Testis (tissue), 3 donors: ENCODE measurements around the gene GPER1. TPM values are rescaled to one million over a fixed set of nuclear protein-coding genes. Genes with fewer than 3 reads are reported as not detected.

ENCODE experiments used
- DNase-seq: peaks from one replicate; pipeline ENCODE4 v3.0.0-alpha.2; 2019
- H3K27ac ChIP-seq, 2 donors: fragments of 200-600 bp; sonication (generic); one replicate each; pipeline ENCODE4 v1.5.1; 2019
- H3K27me3 ChIP-seq: fragments of 200-600 bp; sonication (generic); one replicate; pipeline ENCODE4 v1.5.1; 2019
- H3K36me3 ChIP-seq: fragments of 200-600 bp; sonication (generic); one replicate; pipeline ENCODE4 v1.5.1; 2017; ENCODE audit warnings: low read depth; ENCODE audit errors: missing control alignments
- H3K4me1 ChIP-seq: fragments of 200-600 bp; sonication (generic); one replicate; pipeline ENCODE4 v1.5.1; 2019
- H3K4me3 ChIP-seq, 2 donors: fragments of 200-600 bp; sonication (generic); one replicate each; pipeline ENCODE4 v1.5.1; 2017 to 2019
- H3K9me3 ChIP-seq: fragments of 200-600 bp; sonication (generic); one replicate; pipeline ENCODE4 v1.5.1; 2017
- CTCF ChIP-seq, 3 experiments: fragments of 450-650 bp in 2 of 3; fragments of 200-600 bp in 1 of 3; sonication (generic) in 1 of 3; IDR thresholded peaks; one replicate each; pipeline ENCODE4 v1.5.1; 2016 to 2019; ENCODE audit warnings: antibody characterized with exemption in 3 of 3, mild to moderate bottlenecking in 2 of 3, moderate library complexity in 1 of 3
- POLR2A ChIP-seq: fragments of 450-650 bp; IDR thresholded peaks from one replicate; pipeline ENCODE4 v1.6.1; 2017; ENCODE audit warnings: antibody characterized with exemption, mild to moderate bottlenecking, moderate library complexity
- WGBS, 2 donors: methylation state at CpG; one replicate each; pipeline ENCODE4 v1.1.5; 2018; 5-methylcytosine and 5-hydroxymethylcytosine counted together
- intact Hi-C: fragments of 100-400 bp; cut with DNase I; formaldehyde crosslinking; loops from one replicate; pipeline ENCODE4 v1.15.1; 2023; ENCODE audit warnings: low total_unique reads
- polyA plus RNA-seq: library from polyadenylated mRNA; stranded (reverse); fragments of 350-450 nt; fragmentation: Illumina TruSeq; extraction: RNeasy Lipid Tissue Mini Kit (QIAGEN cat#74804); gene quantifications from one replicate; pipeline ENCODE4 v1.2.3, GENCODE V29; 2014; ENCODE audit warnings: low read depth, low replicate concordance; ENCODE audit not compliant: insufficient read depth
- total RNA-seq, 2 donors: library from RNA; depleted of rRNA; stranded (reverse); fragments of >200 nt; gene quantifications; one replicate each; pipeline ENCODE4 v1.2.3, GENCODE V29; 2016

The GPER1 gene
- total and polyA plus RNA-seq, 3 donors from 2014 or later = 3.2 to 3.5 (median 3.4) TPM

DNA sequence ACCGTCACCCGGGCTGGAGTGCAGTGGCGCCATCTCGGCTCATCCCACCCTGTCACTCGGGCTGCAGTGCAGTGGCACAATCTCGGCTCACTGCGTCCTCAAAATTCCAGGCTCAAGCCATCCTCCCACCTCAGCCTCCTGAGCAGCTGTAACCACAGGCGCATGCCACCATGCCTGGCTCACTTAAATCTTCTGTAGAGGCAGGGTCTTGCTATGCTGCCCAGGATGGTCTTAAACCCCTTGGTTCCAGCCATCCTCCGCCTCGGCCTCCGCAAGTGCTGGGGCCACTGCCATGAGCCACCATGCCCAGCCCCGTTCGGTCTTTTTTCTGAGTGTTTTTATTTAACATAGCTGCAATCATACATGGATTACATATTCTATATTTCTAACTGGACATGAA lies 41.5 kb downstream of the GPER1 start:
- no peak for DNase-seq
- H3K4me1 ChIP-seq = peaks cover 7% of the 10 kb centered on the region
- intact Hi-C loops = no loop called here
- 90 to 92% methylated on average over 10 to 13 of the region's 13 CpGs for WGBS, 2 donors
- no peaks in the 10 kb centered on the region for H3K36me3 ChIP-seq
- H3K27me3 ChIP-seq = no peaks in the 10 kb centered on the region
- no peak for TF ChIP-seq CTCF (IDR thresholded peaks at IDR 0.05)
- TF ChIP-seq POLR2A = no peak
- H3K9me3 ChIP-seq = no peaks in the 10 kb centered on the region
- no peak overlapping the region for H3K4me3 ChIP-seq
- no peak overlapping the region for H3K27ac ChIP-seq

- 94 to 96% methylated on average over 19 to 26 of the region's 26 CpGs for WGBS, 2 donors
- H3K27me3 ChIP-seq = no peaks in the 10 kb centered on the region
- H3K27ac ChIP-seq = no peak overlapping the region
- H3K4me3 ChIP-seq = no peak overlapping the region
- H3K36me3 ChIP-seq = no peaks in the 10 kb centered on the region
- no peak for DNase-seq
- TF ChIP-seq CTCF (IDR thresholded peaks at IDR 0.05) (no peak), POLR2A (no peak)
- intact Hi-C loops = no loop called here
- H3K4me1 ChIP-seq = no peaks in the 10 kb centered on the region
- no peaks in the 10 kb centered on the region for H3K9me3 ChIP-seq
Measured at GRCh38 chr7:1130021-1130990, 42.4 kb downstream of the GPER1 start.

GRCh38 chr7:1131471-1132265 lies 43.8 kb downstream of the GPER1 start:
- H3K36me3 ChIP-seq = no peaks in the 10 kb centered on the region
- no peaks in the 10 kb centered on the region for H3K9me3 ChIP-seq
- WGBS, 2 donors = 78 to 85% methylated on average over 2 of the region's 2 CpGs
- no peaks in the 10 kb centered on the region for H3K27me3 ChIP-seq
- H3K27ac ChIP-seq = no peak overlapping the region
- H3K4me3 ChIP-seq = no peak overlapping the region
- DNase-seq = no peak
- intact Hi-C loops = no loop called here
- TF ChIP-seq POLR2A = no peak
- no peak for TF ChIP-seq CTCF (IDR thresholded peaks at IDR 0.05)
- H3K4me1 ChIP-seq = peaks cover under 1% of the 10 kb centered on the region

DNA sequence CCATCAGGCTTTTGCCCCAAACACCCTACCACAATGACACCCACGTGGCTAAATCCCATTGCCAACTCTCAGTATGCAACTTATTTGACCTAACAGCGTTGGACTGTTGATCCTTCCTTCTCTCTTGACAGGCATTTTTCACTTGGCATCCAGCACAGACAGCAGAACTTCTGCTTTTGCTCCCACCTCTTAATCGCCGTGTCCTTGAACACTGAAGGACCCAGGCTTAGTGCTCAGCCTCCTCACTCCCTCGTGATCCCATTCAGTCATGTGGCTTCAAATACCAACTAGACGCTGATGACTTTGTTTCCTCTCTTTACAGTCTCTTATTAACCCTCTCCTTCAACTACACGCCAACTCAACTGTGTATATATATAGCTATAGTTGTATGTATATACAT lies 47.0 kb downstream of the GPER1 start:
- 55 to 65% methylated on average over 7 of the region's 7 CpGs for WGBS, 2 donors
- TF ChIP-seq CTCF (IDR thresholded peaks at IDR 0.05) = no peak
- no peak for TF ChIP-seq POLR2A
- no peaks in the 10 kb centered on the region for H3K36me3 ChIP-seq
- H3K27me3 ChIP-seq = no peaks in the 10 kb centered on the region
- peaks cover 8% of the 10 kb centered on the region for H3K4me1 ChIP-seq
- DNase-seq = peak; percentile 67
- peak overlapping the region in 1 of 2 donors; percentile 31 for H3K27ac ChIP-seq
- intact Hi-C loops = no loop called here
- H3K9me3 ChIP-seq = no peaks in the 10 kb centered on the region
- H3K4me3 ChIP-seq = no peak overlapping the region
